DLD1 (cell line): Measurements from ENCODE around the gene CCNJL.

Experiments used
- in situ Hi-C: cut with HindIII; loops from 2 replicates; pipeline ENCODE4 v1.10.0; 2017; ENCODE audit warnings: low sequenced_read_pairs

The CCNJL gene

DNA sequence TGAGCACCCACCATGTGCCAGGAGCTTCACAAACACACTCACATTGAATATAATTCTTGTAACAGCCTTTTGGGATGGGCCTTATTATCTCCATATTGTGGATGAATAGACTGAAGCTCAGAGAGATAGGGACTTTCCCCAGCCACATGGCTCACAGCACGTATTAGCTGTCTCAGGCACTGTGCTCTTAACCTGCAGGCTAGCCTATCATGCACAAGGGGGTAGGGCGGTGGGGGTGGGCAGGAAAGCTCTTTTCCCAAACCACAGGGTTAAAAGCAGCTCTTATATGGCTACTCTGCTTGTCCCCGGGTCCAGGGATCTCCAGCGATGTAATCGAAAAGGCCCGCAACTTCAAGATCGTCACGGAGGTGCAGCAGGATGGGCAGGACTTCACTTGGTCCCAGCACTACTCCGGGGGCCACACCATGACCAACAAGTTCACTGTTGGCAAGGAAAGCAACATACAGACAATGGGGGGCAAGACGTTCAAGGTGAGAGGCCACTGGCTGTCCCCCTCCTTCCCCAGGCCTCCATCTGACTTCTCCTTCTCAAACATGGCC is 80.5 kb downstream of the CCNJL start:
- in situ Hi-C loops: no loop called here

DNA sequence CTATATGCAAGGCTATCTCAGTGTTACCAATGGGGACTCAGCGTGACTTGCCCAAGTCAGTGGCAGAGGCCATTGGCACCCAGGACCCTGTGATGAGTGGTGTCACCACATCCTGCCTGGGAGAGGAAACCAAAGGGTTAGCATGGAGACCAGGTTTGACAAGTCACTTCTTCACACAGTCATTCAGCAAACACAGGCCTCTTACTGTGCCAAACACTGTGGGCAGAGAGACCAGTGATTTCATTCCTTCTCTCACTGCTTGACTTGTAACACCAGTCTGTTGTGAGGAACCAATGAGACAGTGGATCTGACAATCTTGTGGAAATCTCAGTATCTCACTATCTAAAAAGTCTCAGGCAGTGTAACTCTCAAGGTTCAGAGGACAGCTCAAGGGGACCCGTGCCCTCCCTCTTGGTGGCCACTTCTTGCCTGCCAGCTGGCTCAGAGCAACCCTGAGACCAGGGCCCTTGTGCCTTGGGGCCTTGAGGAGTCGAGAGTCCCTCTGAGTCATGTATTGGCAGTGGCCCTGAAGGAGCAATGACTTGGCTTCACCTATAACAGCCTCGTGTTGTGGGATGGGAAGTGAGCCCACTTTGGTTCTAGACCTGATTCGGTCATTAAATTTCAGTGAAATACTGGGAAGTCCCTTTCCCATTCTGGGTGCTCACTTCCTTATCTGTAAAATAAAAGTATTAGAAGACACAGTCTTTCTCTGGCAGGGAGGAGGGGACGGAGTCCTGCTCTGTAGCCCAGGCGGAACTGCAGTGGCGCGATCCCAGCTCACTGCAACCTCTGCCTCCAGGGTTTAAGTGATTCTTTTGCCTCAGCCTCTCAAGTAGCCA is 81.5 kb downstream of the CCNJL start:
- in situ Hi-C loops: no loop called here

DNA sequence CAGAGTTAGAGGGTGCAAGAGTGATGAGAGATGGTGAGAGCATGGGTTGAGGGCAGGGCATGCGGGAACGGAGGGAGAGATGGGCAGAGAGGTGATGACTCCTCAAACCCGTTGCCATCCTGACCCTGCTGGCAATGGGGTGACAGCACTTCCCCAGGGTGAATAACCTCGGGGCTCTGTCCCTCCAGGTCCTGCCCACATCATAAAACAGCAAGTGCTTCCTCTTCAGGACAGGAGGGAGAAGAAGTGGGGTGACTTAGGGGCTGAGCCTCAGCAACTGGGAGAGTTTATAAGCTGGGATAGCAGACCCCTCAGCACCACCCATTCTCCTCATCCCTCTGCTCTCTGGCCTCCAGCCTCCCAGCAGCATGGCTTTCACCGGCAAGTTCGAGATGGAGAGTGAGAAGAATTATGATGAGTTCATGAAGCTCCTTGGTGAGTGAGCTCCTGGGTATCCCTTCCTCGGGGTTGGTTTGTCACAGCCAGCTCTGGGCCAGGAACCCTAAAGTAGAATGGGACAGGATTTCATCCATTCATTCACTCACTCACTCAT is 83.1 kb downstream of the CCNJL start, which contains the start of gene FABP6:
Gene FABP6 (plus strand): TSS at position 317 of the 553 bp plus-strand sequence. CDS start 52 bp downstream, at position 369.
- in situ Hi-C loops: no loop called here

DNA sequence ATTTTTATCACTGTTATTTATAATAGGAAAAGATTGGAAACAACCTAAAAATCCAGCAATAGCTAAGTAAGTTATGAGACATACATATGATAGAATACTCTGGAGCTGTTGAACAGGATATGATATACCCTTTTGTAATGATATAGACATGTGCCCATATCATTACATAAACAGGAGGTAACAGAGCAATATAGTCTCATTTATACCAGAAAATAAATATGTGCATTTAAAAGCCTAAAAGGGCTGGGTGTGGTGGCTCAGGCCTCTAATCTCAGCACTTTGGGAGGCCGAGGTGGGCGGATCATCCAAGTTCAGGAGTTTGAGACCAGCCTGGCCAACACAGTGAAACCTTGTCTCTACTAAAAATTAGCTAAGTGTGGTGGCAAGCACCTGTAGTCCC is 85.4 kb downstream of the CCNJL start:
- in situ Hi-C loops: no loop called here

DNA sequence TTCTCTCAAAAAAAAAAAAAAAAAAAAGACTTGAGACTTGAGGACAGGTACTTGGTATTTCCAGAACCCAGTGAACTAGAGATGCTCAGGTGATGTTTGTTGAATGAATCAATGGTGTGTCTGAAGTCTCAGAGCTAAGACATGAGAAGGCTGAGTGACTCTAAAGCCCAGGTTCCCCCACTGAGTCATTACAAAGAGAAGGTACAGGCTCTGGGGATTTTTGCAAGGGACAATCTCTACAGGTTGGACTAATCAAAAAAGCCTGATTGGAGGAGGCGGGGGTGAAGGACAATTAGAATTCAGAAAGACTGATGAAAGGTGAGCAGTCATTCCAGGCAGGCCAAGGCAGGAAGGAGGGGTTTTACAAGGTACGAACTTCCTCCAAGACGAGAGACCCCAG is 91.3 kb downstream of the CCNJL start:
- in situ Hi-C loops: loop anchor here (25.0 kb wide), 1 partner anchor 209 kb away; the partner anchor contains the start of gene TTC1

DNA sequence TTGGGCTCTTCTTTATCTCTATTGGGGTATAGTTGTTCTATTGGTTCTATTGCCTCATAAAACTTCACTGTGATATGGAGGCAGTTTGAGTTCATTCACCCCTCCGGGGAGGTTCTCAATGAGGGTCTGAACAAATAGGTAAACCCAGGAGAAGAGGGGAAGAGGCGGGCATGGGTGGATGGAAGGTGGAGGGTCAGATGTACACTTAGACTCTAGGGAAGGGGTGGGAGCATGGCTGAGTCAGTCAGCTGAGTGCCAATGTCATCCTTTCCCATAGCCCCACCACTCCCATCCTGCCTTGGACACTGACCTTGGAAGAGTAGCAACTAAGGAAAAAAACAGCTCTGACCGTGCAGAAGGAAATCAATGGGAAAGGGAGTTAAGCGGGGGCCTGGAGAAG is 93.0 kb downstream of the CCNJL start:
- in situ Hi-C loops: loop anchor here (25.0 kb wide), 1 partner anchor 207 kb away; the partner anchor contains the start of gene TTC1

DNA sequence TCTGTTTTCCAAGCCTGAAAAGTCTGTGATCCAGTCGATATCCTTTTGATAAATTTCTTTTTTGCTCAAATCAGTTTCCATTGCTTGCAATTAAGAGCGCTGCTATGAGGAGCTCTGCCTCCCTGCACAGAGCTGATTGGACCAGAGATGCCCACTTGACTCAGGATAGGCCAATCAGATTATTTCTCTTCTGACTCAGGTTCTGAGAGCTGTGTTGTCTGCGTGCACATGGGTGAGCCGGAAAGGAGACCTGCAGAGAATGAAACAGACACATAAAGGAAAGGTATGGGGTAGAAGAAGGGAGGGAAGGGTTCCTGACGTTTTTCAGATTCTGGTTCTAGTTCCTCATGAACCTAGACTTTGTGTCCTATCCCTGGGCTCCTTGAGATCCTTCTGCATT is 98.8 kb downstream of the CCNJL start:
- in situ Hi-C loops: loop anchor here (25.0 kb wide), 1 partner anchor 201 kb away; the partner anchor contains the start of gene TTC1

DNA sequence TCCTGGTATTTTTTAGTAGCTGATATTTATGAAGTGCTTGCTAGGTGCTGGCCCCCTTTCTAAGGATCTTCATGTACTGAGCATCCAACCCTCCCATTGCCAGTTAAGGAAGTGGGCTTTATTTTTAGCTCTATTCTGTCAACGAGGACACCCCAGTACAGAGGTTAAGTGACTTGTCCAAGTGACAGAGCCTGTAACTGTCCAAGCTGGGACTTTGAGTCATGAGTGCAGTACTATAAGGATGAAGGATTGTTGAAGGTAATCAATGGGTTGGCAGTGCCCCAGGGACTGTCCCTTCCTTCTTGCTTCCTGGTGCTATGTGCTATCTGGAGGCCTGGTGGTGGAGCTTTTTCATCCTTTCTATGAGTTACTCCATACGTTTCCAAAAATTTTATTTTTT is 101.0 kb downstream of the CCNJL start:
- in situ Hi-C loops: loop anchor here (25.0 kb wide), 1 partner anchor 199 kb away; the partner anchor contains the start of gene TTC1

DNA sequence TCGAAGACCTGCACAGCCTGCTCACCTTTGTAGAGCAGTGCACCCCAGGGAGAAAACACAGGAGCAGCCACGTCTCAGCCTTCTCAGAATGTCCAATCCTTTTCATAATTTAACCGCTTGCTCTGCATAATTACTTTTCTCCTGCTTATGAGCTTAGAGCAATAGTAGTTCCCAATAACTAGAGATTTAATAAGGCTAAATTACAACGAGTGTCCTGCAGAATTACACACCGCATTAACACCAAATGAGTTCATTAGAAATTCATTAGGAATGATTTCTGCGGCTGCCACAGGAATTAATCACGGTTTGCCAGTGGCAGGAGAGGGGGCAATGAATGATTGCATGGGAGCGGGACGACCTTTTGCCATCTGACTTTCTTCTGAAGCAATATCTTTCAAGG is 101.8 kb downstream of the CCNJL start:
- in situ Hi-C loops: loop anchor here (25.0 kb wide), 1 partner anchor 198 kb away; the partner anchor contains the start of gene TTC1

DNA sequence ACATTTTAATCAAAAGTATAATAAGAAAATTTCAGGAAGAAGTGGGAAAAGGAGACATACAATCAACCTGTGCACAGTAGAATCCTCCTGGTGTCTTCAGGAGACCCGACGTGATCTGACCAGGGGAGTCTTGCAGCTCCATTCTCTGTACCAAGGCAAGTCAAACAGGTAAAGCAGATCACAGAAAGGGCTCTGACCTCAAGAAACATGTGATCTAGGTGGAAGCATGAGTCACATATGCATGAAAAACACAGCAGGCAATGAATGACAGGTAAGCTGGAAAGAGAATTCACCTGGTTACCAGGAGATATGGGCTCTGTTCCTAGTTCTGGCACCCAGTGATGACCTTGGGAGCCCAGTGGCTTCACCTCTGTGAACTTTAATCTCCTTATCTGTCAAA is 102.4 kb downstream of the CCNJL start:
- in situ Hi-C loops: loop anchor here (25.0 kb wide), 1 partner anchor 198 kb away; the partner anchor contains the start of gene TTC1

DNA sequence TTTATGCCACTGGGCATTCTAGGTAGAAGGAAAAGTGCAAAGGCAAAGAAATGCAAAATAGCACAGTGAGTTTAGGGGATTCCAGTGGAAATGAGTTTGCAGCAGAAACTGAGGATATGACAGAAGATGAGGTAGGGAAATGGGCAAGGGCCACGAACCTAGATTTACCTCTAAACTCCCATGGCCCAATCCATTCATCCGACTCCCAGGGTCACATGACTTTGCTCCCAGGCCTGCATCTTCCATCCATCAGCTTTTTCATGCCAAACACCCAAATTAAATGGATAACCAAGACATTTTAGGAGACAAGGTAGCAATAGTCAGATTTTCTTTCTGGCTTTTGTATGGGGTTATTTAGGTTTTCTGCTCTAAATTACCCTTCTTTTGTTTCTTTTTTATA is 105.3 kb downstream of the CCNJL start:
- in situ Hi-C loops: loop anchor here (25.0 kb wide), 1 partner anchor 195 kb away; the partner anchor contains the start of gene TTC1
